Stimulated activated CD4-positive, alpha-beta T cell treated with anti-CD3 and anti-CD28 coated beads, TNF-alpha, amount 100 ng/mL, for 1 hour (primary cell): ENCODE results near the gene DEDD2.

ENCODE experiments used
- DNase-seq, 3 donors: peaks; one replicate each; pipeline ENCODE4 v3.0.0-alpha.2; 2020; ENCODE audit warnings: low read depth in 3 of 3, low spot score in 1 of 3

DEDD2 gene

GRCh38 chr19:42149447-42150202 lies 67.9 kb downstream of the DEDD2 start:
- no peak for DNase-seq
